Measurements from ENCODE around the gene SLC16A3. TPM values are rescaled to one million over a fixed set of nuclear protein-coding genes. Genes with fewer than 3 reads are reported as not detected.

Gene SLC16A3
- total and polyA plus RNA-seq, 2 of the 8 experiments (the other 6 are each of a cell fraction or from before 2014, with no cell fraction given) = 3.8 to 8.7 TPM

- TF ChIP-seq EZH2 (IDR thresholded peaks at IDR 0.05; ENCODE audit: low read depth, low read length, severe bottlenecking) = no peak
These were observed 2.4 kb downstream of the SLC16A3 start (continued) for GRCh38 chr17:82231312-82231561.

Data from H1 (cell line).